ENCODE data around the gene GTF3C6. TPM values are rescaled to one million over a fixed set of nuclear protein-coding genes. Genes with fewer than 3 reads are reported as not detected.

Gene GTF3C6
- total RNA-seq, 2 donors from 2014 or later: 94.5 to 103 TPM

- peaks cover 17% of the 10 kb centered on the region for H3K9me3 ChIP-seq (ENCODE audit: control insufficient read depth, low read length)
- DNase-seq: no peak
- peak overlapping the region; percentile 98 for H3K9ac ChIP-seq (ENCODE audit: extremely low read depth, low read length, poor library complexity, severe bottlenecking)
- Mint-ChIP-seq H3K9me3 (peaks cover 21% of the 10 kb centered on the region), H3K4me1 (peaks cover 8% of the 10 kb centered on the region), H3K27me3 (ENCODE audit: insufficient read depth) (peaks cover 5% of the 10 kb centered on the region), H3K27ac (peak overlapping the region; percentile 98), H3K4me3 (peak overlapping the region; percentile 97), H3K36me3 (ENCODE audit: low read depth) (peaks cover 19% of the 10 kb centered on the region)
- TF ChIP-seq, protein P1, sequence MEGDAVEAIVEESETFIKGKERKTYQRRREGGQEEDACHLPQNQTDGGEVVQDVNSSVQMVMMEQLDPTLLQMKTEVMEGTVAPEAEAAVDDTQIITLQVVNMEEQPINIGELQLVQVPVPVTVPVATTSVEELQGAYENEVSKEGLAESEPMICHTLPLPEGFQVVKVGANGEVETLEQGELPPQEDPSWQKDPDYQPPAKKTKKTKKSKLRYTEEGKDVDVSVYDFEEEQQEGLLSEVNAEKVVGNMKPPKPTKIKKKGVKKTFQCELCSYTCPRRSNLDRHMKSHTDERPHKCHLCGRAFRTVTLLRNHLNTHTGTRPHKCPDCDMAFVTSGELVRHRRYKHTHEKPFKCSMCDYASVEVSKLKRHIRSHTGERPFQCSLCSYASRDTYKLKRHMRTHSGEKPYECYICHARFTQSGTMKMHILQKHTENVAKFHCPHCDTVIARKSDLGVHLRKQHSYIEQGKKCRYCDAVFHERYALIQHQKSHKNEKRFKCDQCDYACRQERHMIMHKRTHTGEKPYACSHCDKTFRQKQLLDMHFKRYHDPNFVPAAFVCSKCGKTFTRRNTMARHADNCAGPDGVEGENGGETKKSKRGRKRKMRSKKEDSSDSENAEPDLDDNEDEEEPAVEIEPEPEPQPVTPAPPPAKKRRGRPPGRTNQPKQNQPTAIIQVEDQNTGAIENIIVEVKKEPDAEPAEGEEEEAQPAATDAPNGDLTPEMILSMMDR (conservative IDR thresholded peaks at IDR 0.05): no peak
- H3K36me3 ChIP-seq (ENCODE audit: control insufficient read depth, insufficient read depth, low read length): peaks cover 19% of the 10 kb centered on the region
- H3K4me1 ChIP-seq (ENCODE audit: control insufficient read depth, insufficient read depth, low read length): peaks cover 4% of the 10 kb centered on the region
- H3K27me3 ChIP-seq (ENCODE audit: control insufficient read depth, insufficient read depth, low read length, poor library complexity, severe bottlenecking): no peaks in the 10 kb centered on the region
- H3K27ac ChIP-seq (ENCODE audit: low read depth, low read length): no peak overlapping the region
- 20 to 28% methylated on average over 4 to 8 of the region's 9 CpGs for WGBS, 2 experiments (ENCODE audit: insufficient coverage in 1 of 2, insufficient read length in 1 of 2)
- peak overlapping the region; percentile 99 for H3K4me3 ChIP-seq (ENCODE audit: low read length)
Observed at GRCh38 chr6:110981202-110981600, 22.7 kb downstream of the GTF3C6 start.

- no peak for DNase-seq
- 90 to 96% methylated on average over 9 to 10 of the region's 11 CpGs for WGBS, 2 experiments (ENCODE audit: insufficient coverage in 1 of 2, insufficient read length in 1 of 2)
- Histone ChIP-seq H3K9me3 (ENCODE audit: control insufficient read depth, low read length) (no peaks in the 10 kb centered on the region), H3K4me1 (ENCODE audit: control insufficient read depth, insufficient read depth, low read length) (no peaks in the 10 kb centered on the region), H3K4me3 (ENCODE audit: low read length) (no peak overlapping the region), H3K36me3 (ENCODE audit: control insufficient read depth, insufficient read depth, low read length) (peaks cover 67% of the 10 kb centered on the region), H3K27ac (ENCODE audit: low read depth, low read length) (no peak overlapping the region), H3K27me3 (ENCODE audit: control insufficient read depth, insufficient read depth, low read length, poor library complexity, severe bottlenecking) (no peaks in the 10 kb centered on the region), H3K9ac (ENCODE audit: extremely low read depth, low read length, poor library complexity, severe bottlenecking) (no peak overlapping the region)
- H3K27me3 Mint-ChIP-seq (ENCODE audit: insufficient read depth): no peaks in the 10 kb centered on the region
- H3K9me3 Mint-ChIP-seq: no peaks in the 10 kb centered on the region
- TF ChIP-seq, protein P1 (conservative IDR thresholded peaks at IDR 0.05): peak; percentile 42
- no peak overlapping the region for H3K27ac Mint-ChIP-seq
- peaks cover 53% of the 10 kb centered on the region for H3K36me3 Mint-ChIP-seq (ENCODE audit: low read depth)
- H3K4me3 Mint-ChIP-seq: no peak overlapping the region
- H3K4me1 Mint-ChIP-seq: no peaks in the 10 kb centered on the region
Observed at GRCh38 chr6:110990840-110991576, 32.5 kb downstream of the GTF3C6 start.

DNA sequence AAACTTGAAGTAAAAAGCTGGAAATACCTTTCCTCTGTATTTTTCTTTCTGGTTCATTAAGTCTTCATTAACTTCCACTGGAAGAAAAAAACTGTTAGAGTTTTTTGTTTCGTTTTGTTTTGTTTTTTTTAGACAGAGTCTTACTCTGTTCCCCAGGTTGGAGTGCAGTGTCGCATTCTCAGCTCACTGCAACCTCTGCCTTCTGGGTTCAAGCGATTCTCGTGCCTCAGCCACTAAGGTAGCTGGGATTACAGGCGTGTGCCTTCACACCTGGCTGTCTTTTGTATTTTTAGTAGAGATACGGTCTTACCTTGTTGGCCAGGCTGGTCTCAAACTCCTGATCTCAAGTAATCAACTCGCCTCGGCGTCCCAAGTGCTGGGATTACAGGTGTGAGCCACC is 38.2 kb downstream of the GTF3C6 start:
- WGBS, 2 experiments (ENCODE audit: insufficient coverage in 1 of 2, insufficient read length in 1 of 2): 88 to 96% methylated on average over 8 to 9 of the region's 9 CpGs
- peaks cover 76% of the 10 kb centered on the region for H3K36me3 ChIP-seq (ENCODE audit: control insufficient read depth, insufficient read depth, low read length)
- no peaks in the 10 kb centered on the region for H3K9me3 ChIP-seq (ENCODE audit: control insufficient read depth, low read length)
- H3K9ac ChIP-seq (ENCODE audit: extremely low read depth, low read length, poor library complexity, severe bottlenecking): no peak overlapping the region
- H3K27me3 Mint-ChIP-seq (ENCODE audit: insufficient read depth): no peaks in the 10 kb centered on the region
- H3K4me3 Mint-ChIP-seq: no peak overlapping the region
- H3K4me1 Mint-ChIP-seq: no peaks in the 10 kb centered on the region
- no peaks in the 10 kb centered on the region for H3K4me1 ChIP-seq (ENCODE audit: control insufficient read depth, insufficient read depth, low read length)
- H3K36me3 Mint-ChIP-seq (ENCODE audit: low read depth): peaks cover 60% of the 10 kb centered on the region
- no peak overlapping the region for H3K27ac Mint-ChIP-seq
- TF ChIP-seq, protein P1 (conservative IDR thresholded peaks at IDR 0.05): no peak
- no peak for DNase-seq
- no peaks in the 10 kb centered on the region for H3K27me3 ChIP-seq (ENCODE audit: control insufficient read depth, insufficient read depth, low read length, poor library complexity, severe bottlenecking)
- no peaks in the 10 kb centered on the region for H3K9me3 Mint-ChIP-seq
- H3K4me3 ChIP-seq (ENCODE audit: low read length): no peak overlapping the region
- H3K27ac ChIP-seq (ENCODE audit: low read depth, low read length): no peak overlapping the region
